K562 (cell line): Measurements from ENCODE around the gene ZNF805. TPM values are rescaled to one million over a fixed set of nuclear protein-coding genes. Genes with fewer than 3 reads are reported as not detected.

Experiments
- EP400 ChIP-seq: fragments of 450-650 bp; IDR thresholded peaks from 2 replicates; pipeline ENCODE4 v1.6.1; 2017; ENCODE audit warnings: antibody characterized with exemption, mild to moderate bottlenecking, moderate library complexity
- JUN ChIP-seq, 2 experiments: sonication (generic) in 1 of 2; formaldehyde crosslinking in 1 of 2; IDR thresholded peaks; 2 replicates each; pipeline versions ENCODE4 v1.6.1 to v1.8.0; 2012 to 2022; ENCODE audit warnings: borderline replicate concordance in 2 of 2, mild to moderate bottlenecking in 2 of 2, improper control_type of control experiment in 1 of 2, low read depth in 1 of 2, low read length in 1 of 2, missing genetic modification reagents in 1 of 2
- JUNB ChIP-seq: fragments of 450-650 bp; formaldehyde crosslinking; conservative IDR thresholded peaks from 2 replicates; pipeline ENCODE4 v1.4.0; 2020; ENCODE audit warnings: mild to moderate bottlenecking
- MBD2 ChIP-seq: sonication (generic); IDR thresholded peaks from 2 replicates; pipeline ENCODE4 v1.6.1; 2016; ENCODE audit warnings: low read depth, borderline replicate concordance
- NBN ChIP-seq: fragments of 450-650 bp; IDR thresholded peaks from 2 replicates; pipeline ENCODE4 v1.6.1; 2016; ENCODE audit warnings: low read depth, mild to moderate bottlenecking
- PHF20 ChIP-seq: fragments of 450-650 bp; IDR thresholded peaks from 2 replicates; pipeline ENCODE4 v1.6.1; 2018; ENCODE audit not compliant: partially characterized antibody
- PRPF4 ChIP-seq: fragments of 200-400 bp; formaldehyde crosslinking; IDR thresholded peaks from one replicate; pipeline ENCODE4 v1.6.1; 2017; ENCODE audit warnings: low read length, low read depth, mild to moderate bottlenecking; ENCODE audit not compliant: insufficient read depth, poor library complexity, severe bottlenecking
- SMARCB1 ChIP-seq: IDR thresholded peaks from 2 replicates; pipeline ENCODE4 v1.6.1; 2011; ENCODE audit warnings: improper control_type of control experiment, low read depth; ENCODE audit not compliant: insufficient read length
- ZNF133 ChIP-seq: fragments of 250-450 bp; sonication (Bioruptor Pico); IDR thresholded peaks from 2 replicates; pipeline ENCODE4 v1.4.0; 2020; ENCODE audit warnings: mild to moderate bottlenecking
- ZNF134 ChIP-seq: fragments of 250-450 bp; sonication (Bioruptor Pico); conservative IDR thresholded peaks from 2 replicates; pipeline ENCODE4 v1.4.0; 2020
- ZNF766 ChIP-seq: fragments of 200-800 bp; sonication (Bioruptor generic); conservative IDR thresholded peaks from 2 replicates; pipeline ENCODE4 v1.6.1; 2016; ENCODE audit warnings: missing genetic modification characterization, missing compliant biosample characterization
- polyA plus RNA-seq, 8 experiments: library from polyadenylated mRNA; depleted of rRNA in 4 of 8; stranded (reverse) in 5 of 8; unstranded in 3 of 8; fragments of >200 nt; fragmentation: Nextera tagmentation in 2 of 8; fragmentation: Illumina TruSeq in 1 of 8; extraction: Ambion mirVana in 2 of 8; extraction: Trizol in 1 of 8; gene quantifications; 2 replicates each; pipeline versions ENCODE4 v1.2.1 to v1.2.3, GENCODE V29; 2011 to 2014; ENCODE audit warnings: inconsistent platforms in 1 of 8, missing spikeins in 1 of 8
- total RNA-seq, 7 experiments: library from RNA; depleted of rRNA in 6 of 7; stranded (reverse); fragments of >200 nt in 6 of 7; fragmentation: Illumina TruSeq in 2 of 7; extraction: Trizol in 2 of 7; gene quantifications; 2 replicates each; pipeline versions ENCODE4 v1.2.1 to v1.2.3, GENCODE V29; 2011 to 2021; ENCODE audit warnings: low replicate concordance in 1 of 7
- TF ChIP-seq, protein P1 (sequence below): fragments of 200-400 bp; formaldehyde crosslinking; IDR thresholded peaks from 2 replicates; pipeline ENCODE4 v1.6.1; 2017; ENCODE audit warnings: mild to moderate bottlenecking, low read depth, low read length, moderate library complexity
- TF ChIP-seq, protein P2 (sequence below), 2 experiments: IDR thresholded peaks; 2 replicates each; pipeline ENCODE4 v1.6.1; 2012; ENCODE audit warnings: improper control_type of control experiment in 2 of 2, low read depth in 2 of 2, low read length in 2 of 2, borderline replicate concordance in 1 of 2
- TF ChIP-seq, protein P3 (sequence below): fragments of 200-800 bp; sonication (Bioruptor generic); IDR thresholded peaks from 2 replicates; pipeline ENCODE4 v1.6.1; 2017; ENCODE audit warnings: missing genetic modification characterization, missing compliant biosample characterization
- TF ChIP-seq, protein P4 (sequence below): sonication (generic); formaldehyde crosslinking; IDR thresholded peaks from 2 replicates; pipeline ENCODE4 v1.8.1; 2022; ENCODE audit warnings: missing genetic modification reagents
- TF ChIP-seq, protein P5 (sequence below): sonication (generic); formaldehyde crosslinking; IDR thresholded peaks from 2 replicates; pipeline ENCODE4 v1.8.1; 2023; ENCODE audit warnings: mild to moderate bottlenecking, missing genetic modification reagents

ZNF805 gene
- total and polyA plus RNA-seq, 9 of the 15 experiments (the other 6 are each of a cell fraction or from before 2014, with no cell fraction given) = 0.32 to 6.7 (median 3.9) TPM

DNA sequence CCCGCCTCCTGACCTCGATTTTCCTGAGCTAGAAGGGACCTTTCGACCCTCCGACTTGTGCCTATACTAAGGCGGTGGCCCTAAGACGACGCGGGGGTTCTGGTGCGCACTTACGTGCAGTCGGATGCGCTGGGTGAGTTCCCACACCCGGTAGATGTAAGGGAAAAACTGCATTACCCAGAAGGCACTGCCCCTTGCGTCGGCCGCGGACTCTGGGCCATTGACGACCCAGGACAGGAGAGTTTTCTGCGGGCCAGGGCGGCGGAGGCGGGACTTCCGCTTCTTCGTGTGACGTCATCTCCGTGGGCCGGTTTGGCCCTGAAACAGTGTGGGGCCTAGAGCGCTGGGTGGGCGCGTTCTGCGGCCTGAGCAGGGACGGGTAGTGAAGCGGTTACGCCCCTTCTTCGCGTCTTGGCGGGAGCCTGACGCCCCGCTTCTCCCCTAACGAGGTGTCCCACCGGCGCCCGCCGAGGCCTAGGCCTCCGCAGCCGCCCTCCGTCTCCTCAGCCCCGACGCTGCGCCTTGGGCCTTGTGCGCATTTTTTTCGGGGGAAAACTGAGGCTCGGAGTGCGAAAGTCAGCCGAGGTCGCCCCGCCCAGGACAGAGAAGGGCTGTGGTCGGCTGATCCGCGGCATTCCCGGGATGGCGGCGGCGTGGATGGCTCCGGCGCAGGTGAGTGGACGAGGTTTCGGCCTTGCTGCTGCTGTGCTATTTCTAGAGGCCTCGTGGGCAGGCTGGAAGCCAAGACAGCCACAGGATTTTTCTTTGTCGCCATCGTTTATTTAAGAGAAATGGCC lies 39.9 kb downstream of the ZNF805 start, which contains the start of gene ZNF460 (continued):
- TF ChIP-seq JUNB (CRISPR knock-in tag) (peak; percentile 88), PHF20 (peak; percentile 96), EP400 (no peak), SMARCB1 (no peak), ZNF134 (CRISPR knock-in tag) (peak; percentile 85), NBN (peak; percentile 39; the same call in 1 of the 2 replicates), ZNF133 (peak; percentile 69; the same call in 1 of the 2 replicates), MBD2 (peak; percentile 80), ZNF766 (CRISPR knock-in tag) (no peak), JUN (IDR thresholded peaks at IDR 0.05; ENCODE audit: borderline replicate concordance, low read depth, low read length) (peak; percentile 73; the same call in 1 of the 2 replicates), JUN (CRISPR knock-in tag; IDR thresholded peaks at IDR 0.05; ENCODE audit: borderline replicate concordance) (no peak; the same call in none of the 2 replicates), PRPF4 (peak; percentile 68)
- TF ChIP-seq, protein P1, sequence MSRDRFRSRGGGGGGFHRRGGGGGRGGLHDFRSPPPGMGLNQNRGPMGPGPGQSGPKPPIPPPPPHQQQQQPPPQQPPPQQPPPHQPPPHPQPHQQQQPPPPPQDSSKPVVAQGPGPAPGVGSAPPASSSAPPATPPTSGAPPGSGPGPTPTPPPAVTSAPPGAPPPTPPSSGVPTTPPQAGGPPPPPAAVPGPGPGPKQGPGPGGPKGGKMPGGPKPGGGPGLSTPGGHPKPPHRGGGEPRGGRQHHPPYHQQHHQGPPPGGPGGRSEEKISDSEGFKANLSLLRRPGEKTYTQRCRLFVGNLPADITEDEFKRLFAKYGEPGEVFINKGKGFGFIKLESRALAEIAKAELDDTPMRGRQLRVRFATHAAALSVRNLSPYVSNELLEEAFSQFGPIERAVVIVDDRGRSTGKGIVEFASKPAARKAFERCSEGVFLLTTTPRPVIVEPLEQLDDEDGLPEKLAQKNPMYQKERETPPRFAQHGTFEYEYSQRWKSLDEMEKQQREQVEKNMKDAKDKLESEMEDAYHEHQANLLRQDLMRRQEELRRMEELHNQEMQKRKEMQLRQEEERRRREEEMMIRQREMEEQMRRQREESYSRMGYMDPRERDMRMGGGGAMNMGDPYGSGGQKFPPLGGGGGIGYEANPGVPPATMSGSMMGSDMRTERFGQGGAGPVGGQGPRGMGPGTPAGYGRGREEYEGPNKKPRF = no peak
- TF ChIP-seq, protein P2, sequence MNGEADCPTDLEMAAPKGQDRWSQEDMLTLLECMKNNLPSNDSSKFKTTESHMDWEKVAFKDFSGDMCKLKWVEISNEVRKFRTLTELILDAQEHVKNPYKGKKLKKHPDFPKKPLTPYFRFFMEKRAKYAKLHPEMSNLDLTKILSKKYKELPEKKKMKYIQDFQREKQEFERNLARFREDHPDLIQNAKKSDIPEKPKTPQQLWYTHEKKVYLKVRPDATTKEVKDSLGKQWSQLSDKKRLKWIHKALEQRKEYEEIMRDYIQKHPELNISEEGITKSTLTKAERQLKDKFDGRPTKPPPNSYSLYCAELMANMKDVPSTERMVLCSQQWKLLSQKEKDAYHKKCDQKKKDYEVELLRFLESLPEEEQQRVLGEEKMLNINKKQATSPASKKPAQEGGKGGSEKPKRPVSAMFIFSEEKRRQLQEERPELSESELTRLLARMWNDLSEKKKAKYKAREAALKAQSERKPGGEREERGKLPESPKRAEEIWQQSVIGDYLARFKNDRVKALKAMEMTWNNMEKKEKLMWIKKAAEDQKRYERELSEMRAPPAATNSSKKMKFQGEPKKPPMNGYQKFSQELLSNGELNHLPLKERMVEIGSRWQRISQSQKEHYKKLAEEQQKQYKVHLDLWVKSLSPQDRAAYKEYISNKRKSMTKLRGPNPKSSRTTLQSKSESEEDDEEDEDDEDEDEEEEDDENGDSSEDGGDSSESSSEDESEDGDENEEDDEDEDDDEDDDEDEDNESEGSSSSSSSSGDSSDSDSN (IDR thresholded peaks at IDR 0.05; ENCODE audit: borderline replicate concordance in 1 of 2, low read depth in 2 of 2, low read length in 2 of 2) = 0 out of 4 replicates have a peak, but pooled peaks of 1 of the 2 experiments have one; percentile 0
- TF ChIP-seq, protein P3, sequence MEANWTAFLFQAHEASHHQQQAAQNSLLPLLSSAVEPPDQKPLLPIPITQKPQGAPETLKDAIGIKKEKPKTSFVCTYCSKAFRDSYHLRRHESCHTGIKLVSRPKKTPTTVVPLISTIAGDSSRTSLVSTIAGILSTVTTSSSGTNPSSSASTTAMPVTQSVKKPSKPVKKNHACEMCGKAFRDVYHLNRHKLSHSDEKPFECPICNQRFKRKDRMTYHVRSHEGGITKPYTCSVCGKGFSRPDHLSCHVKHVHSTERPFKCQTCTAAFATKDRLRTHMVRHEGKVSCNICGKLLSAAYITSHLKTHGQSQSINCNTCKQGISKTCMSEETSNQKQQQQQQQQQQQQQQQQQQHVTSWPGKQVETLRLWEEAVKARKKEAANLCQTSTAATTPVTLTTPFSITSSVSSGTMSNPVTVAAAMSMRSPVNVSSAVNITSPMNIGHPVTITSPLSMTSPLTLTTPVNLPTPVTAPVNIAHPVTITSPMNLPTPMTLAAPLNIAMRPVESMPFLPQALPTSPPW = peak; percentile 21; the same call in 1 of the 2 replicates
- TF ChIP-seq, protein P4, sequence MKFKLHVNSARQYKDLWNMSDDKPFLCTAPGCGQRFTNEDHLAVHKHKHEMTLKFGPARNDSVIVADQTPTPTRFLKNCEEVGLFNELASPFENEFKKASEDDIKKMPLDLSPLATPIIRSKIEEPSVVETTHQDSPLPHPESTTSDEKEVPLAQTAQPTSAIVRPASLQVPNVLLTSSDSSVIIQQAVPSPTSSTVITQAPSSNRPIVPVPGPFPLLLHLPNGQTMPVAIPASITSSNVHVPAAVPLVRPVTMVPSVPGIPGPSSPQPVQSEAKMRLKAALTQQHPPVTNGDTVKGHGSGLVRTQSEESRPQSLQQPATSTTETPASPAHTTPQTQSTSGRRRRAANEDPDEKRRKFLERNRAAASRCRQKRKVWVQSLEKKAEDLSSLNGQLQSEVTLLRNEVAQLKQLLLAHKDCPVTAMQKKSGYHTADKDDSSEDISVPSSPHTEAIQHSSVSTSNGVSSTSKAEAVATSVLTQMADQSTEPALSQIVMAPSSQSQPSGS (CRISPR knock-in tag) = peak; percentile 28
- TF ChIP-seq, protein P5, sequence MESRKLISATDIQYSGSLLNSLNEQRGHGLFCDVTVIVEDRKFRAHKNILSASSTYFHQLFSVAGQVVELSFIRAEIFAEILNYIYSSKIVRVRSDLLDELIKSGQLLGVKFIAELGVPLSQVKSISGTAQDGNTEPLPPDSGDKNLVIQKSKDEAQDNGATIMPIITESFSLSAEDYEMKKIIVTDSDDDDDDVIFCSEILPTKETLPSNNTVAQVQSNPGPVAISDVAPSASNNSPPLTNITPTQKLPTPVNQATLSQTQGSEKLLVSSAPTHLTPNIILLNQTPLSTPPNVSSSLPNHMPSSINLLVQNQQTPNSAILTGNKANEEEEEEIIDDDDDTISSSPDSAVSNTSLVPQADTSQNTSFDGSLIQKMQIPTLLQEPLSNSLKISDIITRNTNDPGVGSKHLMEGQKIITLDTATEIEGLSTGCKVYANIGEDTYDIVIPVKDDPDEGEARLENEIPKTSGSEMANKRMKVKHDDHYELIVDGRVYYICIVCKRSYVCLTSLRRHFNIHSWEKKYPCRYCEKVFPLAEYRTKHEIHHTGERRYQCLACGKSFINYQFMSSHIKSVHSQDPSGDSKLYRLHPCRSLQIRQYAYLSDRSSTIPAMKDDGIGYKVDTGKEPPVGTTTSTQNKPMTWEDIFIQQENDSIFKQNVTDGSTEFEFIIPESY (CRISPR knock-in tag) = no peak
